Fibroblast of villous mesenchyme (primary cell): ENCODE results near the gene PLEKHG4. TPM values are rescaled to one million over a fixed set of nuclear protein-coding genes. Genes with fewer than 3 reads are reported as not detected.

Experiments used
- DNase-seq: peaks from one replicate; pipeline ENCODE4 v3.0.0-alpha.2; 2010; ENCODE audit warnings: low read depth
- H3K4me3 ChIP-seq: 2 replicates; pipeline ENCODE4 v1.5.1; 2011; ENCODE audit warnings: low read depth, mild to moderate bottlenecking, low read length
- CTCF ChIP-seq: IDR thresholded peaks from 2 replicates; pipeline ENCODE4 v1.5.1; 2012; ENCODE audit warnings: low read depth, mild to moderate bottlenecking, low read length; ENCODE audit not compliant: insufficient read depth
- total RNA-seq: library from RNA; depleted of rRNA; stranded (reverse); fragments of >200 nt; gene quantifications from 2 replicates; pipeline ENCODE4 v1.2.3, GENCODE V29; 2012

PLEKHG4 gene
- total RNA-seq, 1 donor, result 18.1 TPM

- DNase-seq, result no peak
- TF ChIP-seq CTCF, result no peak
- peak overlapping the region; percentile 65 for H3K4me3 ChIP-seq
These were observed 29.9 kb upstream of the PLEKHG4 start for GRCh38 chr16:67249178-67250044.

GRCh38 chr16:67250045-67250327 lies 29.3 kb upstream of the PLEKHG4 start:
- TF ChIP-seq CTCF, result no peak
- H3K4me3 ChIP-seq, result no peak overlapping the region
- DNase-seq, result no peak

GRCh38 chr16:67252609-67253497 lies 26.5 kb upstream of the PLEKHG4 start:
- H3K4me3 ChIP-seq, result no peak overlapping the region
- no peak for DNase-seq
- no peak for TF ChIP-seq CTCF

- DNase-seq, result no peak
- no peak overlapping the region for H3K4me3 ChIP-seq
- no peak for TF ChIP-seq CTCF
These were observed 24.4 kb upstream of the PLEKHG4 start for GRCh38 chr16:67254801-67255552.

- no peak for DNase-seq
- no peak overlapping the region for H3K4me3 ChIP-seq
- TF ChIP-seq CTCF, result no peak
These were observed 23.6 kb upstream of the PLEKHG4 start for GRCh38 chr16:67255553-67256221.

- no peak for TF ChIP-seq CTCF
These were observed 22.6 kb upstream of the PLEKHG4 start for GRCh38 chr16:67256701-67257230.

More at GRCh38 chr16:67256701-67257230, 22.6 kb upstream of the PLEKHG4 start:
- no peak overlapping the region for H3K4me3 ChIP-seq
- DNase-seq, result no peak
